Measurements from ENCODE around the gene SNTB2. TPM values are rescaled to one million over a fixed set of nuclear protein-coding genes. Genes with fewer than 3 reads are reported as not detected.

Gene SNTB2
- total RNA-seq, 1 experiment from 2014 or later = 20.2 TPM

DNA sequence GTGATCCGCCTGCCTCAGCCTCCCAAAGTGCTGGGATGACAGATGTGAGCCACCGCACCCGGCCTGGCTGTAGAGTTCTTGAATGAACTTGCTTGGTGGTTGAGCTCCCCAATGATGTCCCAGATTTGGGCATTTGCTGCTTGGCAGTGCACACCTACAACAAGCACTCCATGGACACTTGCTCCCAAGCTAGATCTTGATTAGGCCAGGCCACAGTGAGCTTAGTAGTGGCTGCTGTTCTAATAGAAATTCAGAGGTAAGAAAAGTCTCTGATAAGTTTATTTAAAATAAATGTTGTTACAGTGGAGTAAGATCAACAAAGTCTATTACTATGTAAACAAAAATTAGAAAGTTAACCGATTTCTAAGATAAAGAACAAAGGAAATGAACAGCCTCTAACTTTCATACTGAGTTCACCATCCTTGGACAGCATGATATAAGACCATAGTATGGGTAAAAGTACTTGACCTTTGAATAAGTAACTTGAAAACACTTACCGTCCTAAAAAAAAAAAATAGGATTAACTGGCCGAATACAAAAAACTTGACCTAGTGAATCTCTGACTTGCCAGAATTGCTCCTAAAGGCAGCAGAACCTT, 163.7 kb downstream of the SNTB2 start:
- H2BK5ac ChIP-seq (ENCODE audit: insufficient read length, low read length) = no peak overlapping the region
- no peaks in the 10 kb centered on the region for H3K79me2 ChIP-seq (ENCODE audit: insufficient read depth, low read length)
- no peak overlapping the region for H2AK5ac ChIP-seq (ENCODE audit: insufficient read length, low read length)
- H3T11ph ChIP-seq (ENCODE audit: low read length) = no peak overlapping the region
- H3K23ac ChIP-seq (ENCODE audit: insufficient read length, low read depth, low read length) = no peak overlapping the region
- no peak overlapping the region for H3K14ac ChIP-seq (ENCODE audit: insufficient read depth, low read length)
- no peak overlapping the region for H4K5ac ChIP-seq (ENCODE audit: insufficient read length, low read depth, low read length)
- Mint-ChIP-seq H3K27ac (no peak overlapping the region), H3K4me3 (no peak overlapping the region), H3K9me3 (no peaks in the 10 kb centered on the region), H3K36me3 (ENCODE audit: insufficient read depth in 1 of 3, low read depth in 3 of 3) (peaks cover 0 to 10% (median 4%) of the 10 kb centered on the region in 3 experiments; a peak in 4 of 7 replicates), H3K27me3 (ENCODE audit: low read depth) (no peaks in the 10 kb centered on the region), H3K4me1 (no peaks in the 10 kb centered on the region)
- no peak overlapping the region for H3K4me2 ChIP-seq (ENCODE audit: insufficient read depth, insufficient read length, low read length)
- no peaks in the 10 kb centered on the region for H3K27me3 ChIP-seq (ENCODE audit: insufficient read depth, low read length)
- peak overlapping the region; percentile 7 for H2BK120ac ChIP-seq (ENCODE audit: low read depth, low read length, poor library complexity, severe bottlenecking)
- no peaks in the 10 kb centered on the region for H3K79me1 ChIP-seq (ENCODE audit: insufficient read depth, low read depth, low read length, poor library complexity, severe bottlenecking)
- DNase-seq = no peak
- no peak overlapping the region for H2BK20ac ChIP-seq (ENCODE audit: low read depth, low read length, poor library complexity, severe bottlenecking)
- no CpG with 5 or more reads among the region's 6 CpGs for WGBS (ENCODE audit: extremely low coverage, insufficient read length, low lambda C conversion rate)
- no peak overlapping the region for H2BK12ac ChIP-seq (ENCODE audit: insufficient read length, low read depth, low read length)
- no peaks in the 10 kb centered on the region for H3K4me1 ChIP-seq (ENCODE audit: insufficient read depth, low read length)
- no peak overlapping the region for H4K8ac ChIP-seq (replicated peaks; ENCODE audit: insufficient read length, low read depth, low read length)
- no peak overlapping the region for H3K56ac ChIP-seq (ENCODE audit: insufficient read length, low read depth, low read length)
- no peaks in the 10 kb centered on the region for H3K23me2 ChIP-seq (ENCODE audit: insufficient read length, low read depth, low read length, poor library complexity, severe bottlenecking)
- H3K9ac ChIP-seq (ENCODE audit: extremely low read depth, insufficient read length, low read length) = no peak overlapping the region
- H4K20me1 ChIP-seq (ENCODE audit: control insufficient read depth, insufficient read depth, insufficient read length) = no peaks in the 10 kb centered on the region
- H3K27ac ChIP-seq (ENCODE audit: insufficient read length, low read depth, low read length) = no peak overlapping the region
- H3K18ac ChIP-seq (ENCODE audit: insufficient read length, low read depth, low read length) = no peak overlapping the region
- no peak overlapping the region for H2AFZ ChIP-seq (ENCODE audit: low read length)
- no peak overlapping the region for H4K91ac ChIP-seq (ENCODE audit: insufficient read length, low read depth, low read length)
- no peaks in the 10 kb centered on the region for H3K9me3 ChIP-seq (ENCODE audit: control insufficient read depth, low read depth, low read length)
- TF ChIP-seq, protein P1, sequence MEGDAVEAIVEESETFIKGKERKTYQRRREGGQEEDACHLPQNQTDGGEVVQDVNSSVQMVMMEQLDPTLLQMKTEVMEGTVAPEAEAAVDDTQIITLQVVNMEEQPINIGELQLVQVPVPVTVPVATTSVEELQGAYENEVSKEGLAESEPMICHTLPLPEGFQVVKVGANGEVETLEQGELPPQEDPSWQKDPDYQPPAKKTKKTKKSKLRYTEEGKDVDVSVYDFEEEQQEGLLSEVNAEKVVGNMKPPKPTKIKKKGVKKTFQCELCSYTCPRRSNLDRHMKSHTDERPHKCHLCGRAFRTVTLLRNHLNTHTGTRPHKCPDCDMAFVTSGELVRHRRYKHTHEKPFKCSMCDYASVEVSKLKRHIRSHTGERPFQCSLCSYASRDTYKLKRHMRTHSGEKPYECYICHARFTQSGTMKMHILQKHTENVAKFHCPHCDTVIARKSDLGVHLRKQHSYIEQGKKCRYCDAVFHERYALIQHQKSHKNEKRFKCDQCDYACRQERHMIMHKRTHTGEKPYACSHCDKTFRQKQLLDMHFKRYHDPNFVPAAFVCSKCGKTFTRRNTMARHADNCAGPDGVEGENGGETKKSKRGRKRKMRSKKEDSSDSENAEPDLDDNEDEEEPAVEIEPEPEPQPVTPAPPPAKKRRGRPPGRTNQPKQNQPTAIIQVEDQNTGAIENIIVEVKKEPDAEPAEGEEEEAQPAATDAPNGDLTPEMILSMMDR (conservative IDR thresholded peaks at IDR 0.05) = no peak
- no peak overlapping the region for H3K4ac ChIP-seq (ENCODE audit: low read depth, low read length)
- H2BK15ac ChIP-seq (ENCODE audit: low read depth, low read length) = no peak overlapping the region
